H9 (cell line): ENCODE measurements around the gene UGT1A8. TPM values are rescaled to one million over a fixed set of nuclear protein-coding genes. Genes with fewer than 3 reads are reported as not detected.

ENCODE experiments used
- DNase-seq: peaks from one replicate; pipeline ENCODE4 v3.0.0-alpha.2; 2017
- H2AFZ ChIP-seq: one replicate; pipeline ENCODE4 v1.6.1; 2013; ENCODE audit warnings: mild to moderate bottlenecking, low read length, control low read depth, moderate library complexity
- H2AK5ac ChIP-seq: 2 replicates; pipeline ENCODE4 v1.6.1; 2013; ENCODE audit warnings: low read length, control low read depth, mixed read lengths; ENCODE audit not compliant: insufficient read length
- H2BK120ac ChIP-seq: one replicate; pipeline ENCODE4 v1.6.1; 2013; ENCODE audit warnings: low read depth, mild to moderate bottlenecking, low read length, control low read depth, inconsistent platforms; ENCODE audit not compliant: poor library complexity, severe bottlenecking
- H2BK12ac ChIP-seq: 2 replicates; pipeline ENCODE4 v1.6.1; 2013; ENCODE audit warnings: low read length, control low read depth, mixed read lengths, low read depth; ENCODE audit not compliant: insufficient read length
- H2BK15ac ChIP-seq: 2 replicates; pipeline ENCODE4 v1.6.1; 2013; ENCODE audit warnings: low read depth, low read length, control low read depth
- H2BK20ac ChIP-seq: one replicate; pipeline ENCODE4 v1.6.1; 2013; ENCODE audit warnings: low read depth, mild to moderate bottlenecking, low read length, control low read depth, inconsistent platforms; ENCODE audit not compliant: poor library complexity, severe bottlenecking
- H2BK5ac ChIP-seq: 2 replicates; pipeline ENCODE4 v1.6.1; 2013; ENCODE audit warnings: low read length, control low read depth, mixed read lengths; ENCODE audit not compliant: insufficient read length
- H3K14ac ChIP-seq: 2 replicates; pipeline ENCODE4 v1.6.1; 2013; ENCODE audit warnings: low read length, control low read depth; ENCODE audit not compliant: insufficient read depth
- H3K18ac ChIP-seq: 2 replicates; pipeline ENCODE4 v1.6.1; 2013; ENCODE audit warnings: low read depth, mild to moderate bottlenecking, mixed read lengths, low read length, control low read depth; ENCODE audit not compliant: insufficient read length
- H3K23ac ChIP-seq: 2 replicates; pipeline ENCODE4 v1.6.1; 2013; ENCODE audit warnings: low read length, control low read depth, mixed read lengths, low read depth; ENCODE audit not compliant: insufficient read length
- H3K23me2 ChIP-seq: 2 replicates; pipeline ENCODE4 v1.6.1; 2013; ENCODE audit warnings: low read depth, mild to moderate bottlenecking, mixed read lengths, low read length, control low read depth; ENCODE audit not compliant: insufficient read length, poor library complexity, severe bottlenecking
- H3K27ac ChIP-seq: 2 replicates; pipeline ENCODE4 v1.5.1; 2013; ENCODE audit warnings: low read length, control low read depth, mixed read lengths, low read depth; ENCODE audit not compliant: insufficient read length
- H3K27me3 ChIP-seq: 2 replicates; pipeline ENCODE4 v1.6.1; 2013; ENCODE audit warnings: low read length, control low read depth, inconsistent platforms; ENCODE audit not compliant: insufficient read depth
- H3K4ac ChIP-seq: 2 replicates; pipeline ENCODE4 v1.6.1; 2013; ENCODE audit warnings: low read depth, mild to moderate bottlenecking, control low read depth, inconsistent platforms, low read length, moderate library complexity
- H3K4me1 ChIP-seq: 2 replicates; pipeline ENCODE4 v1.6.1; 2013; ENCODE audit warnings: low read length, control low read depth, inconsistent platforms; ENCODE audit not compliant: insufficient read depth
- H3K4me2 ChIP-seq: 2 replicates; pipeline ENCODE4 v1.6.1; 2013; ENCODE audit warnings: low read length, control low read depth, mixed read lengths; ENCODE audit not compliant: insufficient read length, insufficient read depth
- H3K56ac ChIP-seq: 2 replicates; pipeline ENCODE4 v1.6.1; 2013; ENCODE audit warnings: low read depth, mild to moderate bottlenecking, mixed read lengths, low read length, control low read depth; ENCODE audit not compliant: insufficient read length
- H3K79me1 ChIP-seq: 2 replicates; pipeline ENCODE4 v1.6.1; 2013; ENCODE audit warnings: low read depth, mild to moderate bottlenecking, moderate library complexity, low read length, control low read depth, inconsistent platforms; ENCODE audit not compliant: insufficient read depth, poor library complexity, severe bottlenecking
- H3K79me2 ChIP-seq: 2 replicates; pipeline ENCODE4 v1.6.1; 2013; ENCODE audit warnings: low read length, control low read depth, inconsistent platforms; ENCODE audit not compliant: insufficient read depth
- H3K9ac ChIP-seq: 2 replicates; pipeline ENCODE4 v1.6.1; 2013; ENCODE audit warnings: low read length, control low read depth, mixed read lengths; ENCODE audit not compliant: insufficient read length; ENCODE audit errors: extremely low read depth
- H3K9me3 ChIP-seq: one replicate; pipeline ENCODE4 v1.6.1; 2013; ENCODE audit warnings: low read depth, low read length, inconsistent platforms; ENCODE audit not compliant: control insufficient read depth
- H3T11ph ChIP-seq: one replicate; pipeline ENCODE4 v1.6.1; 2013; ENCODE audit warnings: mild to moderate bottlenecking, low read length, control low read depth, inconsistent platforms
- H4K20me1 ChIP-seq: one replicate; pipeline ENCODE4 v1.6.1; 2013; ENCODE audit not compliant: control insufficient read depth, insufficient read length, insufficient read depth
- H4K5ac ChIP-seq: 2 replicates; pipeline ENCODE4 v1.6.1; 2013; ENCODE audit warnings: low read depth, mild to moderate bottlenecking, mixed read lengths, low read length, control low read depth; ENCODE audit not compliant: insufficient read length
- H4K8ac ChIP-seq: replicated peaks from 2 replicates; pipeline ENCODE4 v1.6.1; 2013; ENCODE audit warnings: low read length, control low read depth, mixed read lengths, low read depth; ENCODE audit not compliant: insufficient read length
- H4K91ac ChIP-seq: 2 replicates; pipeline ENCODE4 v1.6.1; 2013; ENCODE audit warnings: low read depth, mild to moderate bottlenecking, moderate library complexity, mixed read lengths, low read length, control low read depth; ENCODE audit not compliant: insufficient read length
- H3K27ac Mint-ChIP-seq, 3 experiments: 2 replicates in 2 of 3; 3 replicates in 1 of 3; pipeline ENCODE4 v1.8.0; 2020 to 2021; ENCODE audit warnings: mixed read lengths in 3 of 3, mild to moderate bottlenecking in 1 of 3, moderate library complexity in 1 of 3
- H3K27me3 Mint-ChIP-seq: 2 replicates; pipeline ENCODE4 v1.8.0; 2021; ENCODE audit warnings: low read depth, mild to moderate bottlenecking, moderate library complexity, mixed read lengths
- H3K36me3 Mint-ChIP-seq, 3 experiments: 2 replicates in 2 of 3; 3 replicates in 1 of 3; pipeline ENCODE4 v1.8.0; 2020 to 2021; ENCODE audit warnings: low read depth in 3 of 3, mixed read lengths in 3 of 3; ENCODE audit not compliant: insufficient read depth in 1 of 3
- H3K4me1 Mint-ChIP-seq, 2 experiments: 2 replicates each; pipeline ENCODE4 v1.8.0; 2020; ENCODE audit warnings: mixed read lengths in 2 of 2
- H3K4me3 Mint-ChIP-seq, 2 experiments: 2 replicates in 1 of 2; 3 replicates in 1 of 2; pipeline ENCODE4 v1.8.0; 2020 to 2021; ENCODE audit warnings: mild to moderate bottlenecking in 2 of 2, mixed read lengths in 2 of 2, moderate library complexity in 1 of 2
- H3K9me3 Mint-ChIP-seq, 2 experiments: 2 replicates in 1 of 2; 3 replicates in 1 of 2; pipeline ENCODE4 v1.8.0; 2020; ENCODE audit warnings: mild to moderate bottlenecking in 2 of 2, mixed read lengths in 2 of 2, moderate library complexity in 1 of 2
- CTCF ChIP-seq: fragments of 200-600 bp; sonication (generic); conservative IDR thresholded peaks from 3 replicates; pipeline ENCODE4 v1.8.0; 2021; ENCODE audit warnings: antibody characterized with exemption, mild to moderate bottlenecking
- WGBS: extraction: QIAGEN DNeasy Blood & Tissue Kit; methylation state at CpG from one replicate; pipeline ENCODE4 v1.1.7; 2013; ENCODE audit warnings: missing lambda C conversion rate, low lambda C conversion rate, mixed read lengths; ENCODE audit not compliant: insufficient read length; ENCODE audit errors: extremely low coverage; 5-methylcytosine and 5-hydroxymethylcytosine counted together
- total RNA-seq: library from RNA; stranded (reverse); gene quantifications from 2 replicates; pipeline ENCODE4 v1.2.1, GENCODE V29; 2021

Gene UGT1A8
- total RNA-seq, 1 experiment from 2014 or later, result not detected

GRCh38 chr2:233799087-233799665, 181.7 kb downstream of the UGT1A8 start:
- no peak overlapping the region; a peak in 1 of 7 replicates for H3K27ac Mint-ChIP-seq
- no peak overlapping the region for H3K4me2 ChIP-seq
- H4K8ac ChIP-seq, result no peak overlapping the region
- H2AK5ac ChIP-seq, result no peak overlapping the region
- no peak overlapping the region for H3K9ac ChIP-seq
- no peak for TF ChIP-seq CTCF
- H3K4me1 ChIP-seq, result no peaks in the 10 kb centered on the region
- no peak overlapping the region for H3K14ac ChIP-seq
- H2BK12ac ChIP-seq, result no peak overlapping the region
- no peak overlapping the region for H3K18ac ChIP-seq
- no peaks in the 10 kb centered on the region for H3K79me1 ChIP-seq
- H2AFZ ChIP-seq, result no peak overlapping the region
- H2BK20ac ChIP-seq, result no peak overlapping the region
- no peak overlapping the region for H3K27ac ChIP-seq
- WGBS, result no CpG with 5 or more reads among the region's 7 CpGs
- no peak overlapping the region for H2BK120ac ChIP-seq
- H2BK5ac ChIP-seq, result no peak overlapping the region
- no peaks in the 10 kb centered on the region for H3K79me2 ChIP-seq
- no peak overlapping the region for H3K23ac ChIP-seq
- H2BK15ac ChIP-seq, result no peak overlapping the region
- H3K9me3 ChIP-seq, result no peaks in the 10 kb centered on the region
- H3K9me3 Mint-ChIP-seq, result peaks cover 14 to 18% of the 10 kb centered on the region in 2 experiments
- H4K5ac ChIP-seq, result no peak overlapping the region
- H3K4ac ChIP-seq, result no peak overlapping the region
- no peaks in the 10 kb centered on the region for H3K27me3 ChIP-seq
- H3K4me3 Mint-ChIP-seq, result 0 out of 5 replicates have a peak overlapping the region, but pooled peaks of 1 of the 2 experiments have one; percentile 40
- no peak overlapping the region for H4K91ac ChIP-seq
- peaks cover 8% of the 10 kb centered on the region for H3K27me3 Mint-ChIP-seq
- no peaks in the 10 kb centered on the region for H3K23me2 ChIP-seq
- DNase-seq, result no peak
- H3K56ac ChIP-seq, result no peak overlapping the region
- peaks cover 0 to 5% (median 4%) of the 10 kb centered on the region in 3 experiments; a peak in 2 of 7 replicates for H3K36me3 Mint-ChIP-seq
- H3T11ph ChIP-seq, result no peak overlapping the region
- H3K4me1 Mint-ChIP-seq, result peaks cover 2 to 4% of the 10 kb centered on the region in 2 experiments; a peak in 3 of 4 replicates
- no peaks in the 10 kb centered on the region for H4K20me1 ChIP-seq
